RWPE2 (cell line): ENCODE measurements around the gene GRM8.

Experiments
- ATAC-seq: fragments of 200-7000 bp; cut with Tn5 transposase; 3 replicates; pipeline ENCODE4 v1.9.1; 2021; ENCODE audit warnings: low read depth
- DNase-seq: peaks from one replicate; pipeline ENCODE4 v3.0.0-alpha.2; 2020; ENCODE audit warnings: low spot score
- H3K27ac ChIP-seq: fragments of 450-650 bp; 2 replicates; pipeline ENCODE4 v1.5.1; 2017; ENCODE audit warnings: mild to moderate bottlenecking; ENCODE audit not compliant: poor library complexity, severe bottlenecking
- H3K27me3 ChIP-seq: fragments of 250-450 bp; sonication (Bioruptor Pico); 2 replicates; pipeline ENCODE4 v1.5.1; 2021; ENCODE audit warnings: mild to moderate bottlenecking, moderate library complexity; ENCODE audit not compliant: insufficient read depth, poor library complexity, severe bottlenecking
- H3K36me3 ChIP-seq: fragments of 250-450 bp; sonication (Bioruptor Pico); 2 replicates; pipeline ENCODE4 v1.5.1; 2020; ENCODE audit warnings: low read depth, mild to moderate bottlenecking, moderate library complexity
- H3K4me1 ChIP-seq: fragments of 250-450 bp; sonication (Bioruptor Pico); 2 replicates; pipeline ENCODE4 v1.5.1; 2021; ENCODE audit warnings: mild to moderate bottlenecking, moderate library complexity; ENCODE audit not compliant: insufficient read depth, poor library complexity, severe bottlenecking
- H3K4me3 ChIP-seq: fragments of 250-450 bp; sonication (Bioruptor Pico); 2 replicates; pipeline ENCODE4 v1.5.1; 2021; ENCODE audit warnings: mild to moderate bottlenecking, moderate library complexity; ENCODE audit not compliant: severe bottlenecking
- H3K9me3 ChIP-seq: fragments of 250-450 bp; sonication (Bioruptor Pico); 2 replicates; pipeline ENCODE4 v1.5.1; 2021; ENCODE audit warnings: mild to moderate bottlenecking, moderate library complexity; ENCODE audit not compliant: severe bottlenecking
- CTCF ChIP-seq: fragments of 450-650 bp; IDR thresholded peaks from one replicate; pipeline ENCODE4 v1.5.1; 2017; ENCODE audit warnings: mild to moderate bottlenecking, moderate library complexity; ENCODE audit not compliant: poor library complexity, severe bottlenecking

The GRM8 gene

GRCh38 chr7:126696256-126697038 is 556.3 kb downstream of the GRM8 start:
- DNase-seq = no peak
- H3K27ac ChIP-seq = no peak overlapping the region

GRCh38 chr7:126690848-126691751 is 561.6 kb downstream of the GRM8 start:
- Histone ChIP-seq H3K36me3 (no peaks in the 10 kb centered on the region), H3K9me3 (no peaks in the 10 kb centered on the region), H3K4me3 (no peak overlapping the region), H3K27me3 (no peaks in the 10 kb centered on the region), H3K4me1 (no peaks in the 10 kb centered on the region), H3K27ac (no peak overlapping the region)
- ATAC-seq = no peak
- no peak for DNase-seq
- TF ChIP-seq CTCF = no peak

More at GRCh38 chr7:126696256-126697038, 556.3 kb downstream of the GRM8 start:
- peaks cover 29% of the 10 kb centered on the region for H3K4me1 ChIP-seq
- ATAC-seq = no peak
- no peaks in the 10 kb centered on the region for H3K27me3 ChIP-seq
- no peak for TF ChIP-seq CTCF
- H3K4me3 ChIP-seq = no peak overlapping the region
- H3K36me3 ChIP-seq = no peaks in the 10 kb centered on the region
- no peaks in the 10 kb centered on the region for H3K9me3 ChIP-seq

- H3K36me3 ChIP-seq = no peaks in the 10 kb centered on the region
- no peak for DNase-seq
- H3K4me1 ChIP-seq = no peaks in the 10 kb centered on the region
- TF ChIP-seq CTCF = no peak
- ATAC-seq = no peak
- no peaks in the 10 kb centered on the region for H3K9me3 ChIP-seq
- no peak overlapping the region for H3K27ac ChIP-seq
- no peak overlapping the region for H3K4me3 ChIP-seq
- no peaks in the 10 kb centered on the region for H3K27me3 ChIP-seq
These were observed 562.6 kb downstream of the GRM8 start for GRCh38 chr7:126690104-126690503.

- no peak overlapping the region for H3K4me3 ChIP-seq
- DNase-seq (no peak), ATAC-seq (no peak)
- no peaks in the 10 kb centered on the region for H3K27me3 ChIP-seq
- no peaks in the 10 kb centered on the region for H3K9me3 ChIP-seq
- no peak for TF ChIP-seq CTCF
- no peaks in the 10 kb centered on the region for H3K36me3 ChIP-seq
- H3K27ac ChIP-seq = no peak overlapping the region
- no peaks in the 10 kb centered on the region for H3K4me1 ChIP-seq
These were observed 563.7 kb downstream of the GRM8 start for GRCh38 chr7:126689037-126689436.
